ENCODE results near the gene PRSS53.

The PRSS53 gene

GRCh38 chr16:31055613-31056012 lies 33.1 kb downstream of the PRSS53 start:
- DNase-seq = no peak

GRCh38 chr16:31052114-31052513 lies 36.6 kb downstream of the PRSS53 start:
- DNase-seq = no peak

GRCh38 chr16:31050280-31051030 lies 38.3 kb downstream of the PRSS53 start:
- no peak for DNase-seq

GRCh38 chr16:31043898-31044481 lies 44.8 kb downstream of the PRSS53 start:
- DNase-seq = no peak

- no peak for DNase-seq
Observed at GRCh38 chr16:31043352-31043751, 45.4 kb downstream of the PRSS53 start.

- DNase-seq = no peak
Observed at GRCh38 chr16:31042866-31043265, 45.9 kb downstream of the PRSS53 start.

- peak in 11 of 56 donors; percentile 2 to 45 (median 17) for DNase-seq
Observed at GRCh38 chr16:31038993-31039392, 49.8 kb downstream of the PRSS53 start.

GRCh38 chr16:31036691-31037090 lies 52.1 kb downstream of the PRSS53 start:
- DNase-seq = no peak

GRCh38 chr16:31033709-31034492 lies 54.8 kb downstream of the PRSS53 start:
- peak; percentile 29 to 94 (median 81) for DNase-seq
